GM18498 (cell line): Measurements from ENCODE around the gene SLC25A6.
"Not testable (repeated sequence)": the region's sequence is repeated elsewhere in the genome, so short reads cannot be mapped to it uniquely, and the experiment has no call there.

Experiments used
- ATAC-seq: cut with Tn5 transposase; IDR thresholded peaks from one replicate; pipeline ENCODE4 v1.9.1; 2021; ENCODE audit warnings: mild to moderate bottlenecking, moderate library complexity; ENCODE audit not compliant: unreplicated experiment

SLC25A6 gene

GRCh38 chrX:1390621-1391369, 1.1 kb downstream of the SLC25A6 start:
- ATAC-seq: no peak

- ATAC-seq: no peak
Measured at GRCh38 chrX:1389993-1390285, 2.0 kb downstream of the SLC25A6 start.

GRCh38 chrX:1389181-1389992, 2.5 kb downstream of the SLC25A6 start:
- ATAC-seq: no peak

GRCh38 chrX:1388651-1389050, 3.3 kb downstream of the SLC25A6 start:
- ATAC-seq: no peak

GRCh38 chrX:1387141-1387776, 4.7 kb downstream of the SLC25A6 start:
- no peak for ATAC-seq

- ATAC-seq: no peak
Measured at GRCh38 chrX:1386338-1387127, 5.4 kb downstream of the SLC25A6 start.

GRCh38 chrX:1385253-1386223, 6.4 kb downstream of the SLC25A6 start:
- ATAC-seq: no peak

- no peak for ATAC-seq
Measured at GRCh38 chrX:1384658-1385252, 7.2 kb downstream of the SLC25A6 start.

- ATAC-seq: no peak
Measured at GRCh38 chrX:1380672-1381233, 11.2 kb downstream of the SLC25A6 start.

GRCh38 chrX:1378306-1378759, 13.6 kb downstream of the SLC25A6 start:
- ATAC-seq: no peak

GRCh38 chrX:1368385-1368698, 23.6 kb downstream of the SLC25A6 start:
- ATAC-seq: no peak

- not testable (repeated sequence) for ATAC-seq
Measured at GRCh38 chrX:1366363-1366762, 25.6 kb downstream of the SLC25A6 start.

GRCh38 chrX:1361910-1362309, 30.0 kb downstream of the SLC25A6 start:
- no peak for ATAC-seq

- ATAC-seq: no peak
Measured at GRCh38 chrX:1361275-1361674, 30.6 kb downstream of the SLC25A6 start.

- ATAC-seq: no peak
Measured at GRCh38 chrX:1360171-1360570, 31.7 kb downstream of the SLC25A6 start.

- no peak for ATAC-seq
Measured at GRCh38 chrX:1359477-1359873, 32.4 kb downstream of the SLC25A6 start.

- no peak for ATAC-seq
Measured at GRCh38 chrX:1358793-1359476, 33.0 kb downstream of the SLC25A6 start.

- ATAC-seq: no peak
Measured at GRCh38 chrX:1357993-1358392, 33.9 kb downstream of the SLC25A6 start.
